Measurements from ENCODE around the gene JARID2.

DNA sequence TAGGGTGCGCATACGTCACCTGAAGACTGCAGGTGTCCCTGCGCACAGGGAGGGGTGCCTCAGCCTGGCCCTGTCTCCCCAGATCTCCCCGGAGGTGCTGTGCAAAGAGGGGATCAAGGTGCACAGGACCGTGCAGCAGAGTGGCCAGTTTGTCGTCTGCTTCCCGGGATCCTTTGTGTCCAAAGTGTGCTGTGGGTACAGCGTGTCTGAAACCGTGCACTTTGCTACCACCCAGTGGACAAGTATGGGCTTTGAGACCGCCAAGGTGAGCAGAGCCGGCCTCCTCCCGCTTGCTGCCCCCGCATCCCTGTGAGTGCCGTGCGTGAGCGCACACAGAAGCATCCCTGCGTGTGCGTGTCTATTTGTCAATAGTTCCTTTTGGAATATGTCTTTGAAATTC lies 266.3 kb downstream of the JARID2 start:
- no peak for TF ChIP-seq EZH2 (optimal IDR thresholded peaks at IDR 0.05; ENCODE audit: low read depth, low read length)
- TF ChIP-seq, protein P1, sequence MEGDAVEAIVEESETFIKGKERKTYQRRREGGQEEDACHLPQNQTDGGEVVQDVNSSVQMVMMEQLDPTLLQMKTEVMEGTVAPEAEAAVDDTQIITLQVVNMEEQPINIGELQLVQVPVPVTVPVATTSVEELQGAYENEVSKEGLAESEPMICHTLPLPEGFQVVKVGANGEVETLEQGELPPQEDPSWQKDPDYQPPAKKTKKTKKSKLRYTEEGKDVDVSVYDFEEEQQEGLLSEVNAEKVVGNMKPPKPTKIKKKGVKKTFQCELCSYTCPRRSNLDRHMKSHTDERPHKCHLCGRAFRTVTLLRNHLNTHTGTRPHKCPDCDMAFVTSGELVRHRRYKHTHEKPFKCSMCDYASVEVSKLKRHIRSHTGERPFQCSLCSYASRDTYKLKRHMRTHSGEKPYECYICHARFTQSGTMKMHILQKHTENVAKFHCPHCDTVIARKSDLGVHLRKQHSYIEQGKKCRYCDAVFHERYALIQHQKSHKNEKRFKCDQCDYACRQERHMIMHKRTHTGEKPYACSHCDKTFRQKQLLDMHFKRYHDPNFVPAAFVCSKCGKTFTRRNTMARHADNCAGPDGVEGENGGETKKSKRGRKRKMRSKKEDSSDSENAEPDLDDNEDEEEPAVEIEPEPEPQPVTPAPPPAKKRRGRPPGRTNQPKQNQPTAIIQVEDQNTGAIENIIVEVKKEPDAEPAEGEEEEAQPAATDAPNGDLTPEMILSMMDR (IDR thresholded peaks at IDR 0.05; ENCODE audit: low read length) = no peak
- TF ChIP-seq EZH2phosphoT487 (IDR thresholded peaks at IDR 0.05; ENCODE audit: low read length) = no peak
